NCI-H2081 treated with DMSO at 0.1 percent for 48 hours (cell line): ENCODE data around the gene DGKH.
"Not testable (repeated sequence)": the region's sequence is repeated elsewhere in the genome, so short reads cannot be mapped to it uniquely, and the experiment has no call there.

Experiments
- DNase-seq: peaks from one replicate; lab custom pipeline; 2025; lab: John Stamatoyannopoulos, UW

The DGKH gene

DNA sequence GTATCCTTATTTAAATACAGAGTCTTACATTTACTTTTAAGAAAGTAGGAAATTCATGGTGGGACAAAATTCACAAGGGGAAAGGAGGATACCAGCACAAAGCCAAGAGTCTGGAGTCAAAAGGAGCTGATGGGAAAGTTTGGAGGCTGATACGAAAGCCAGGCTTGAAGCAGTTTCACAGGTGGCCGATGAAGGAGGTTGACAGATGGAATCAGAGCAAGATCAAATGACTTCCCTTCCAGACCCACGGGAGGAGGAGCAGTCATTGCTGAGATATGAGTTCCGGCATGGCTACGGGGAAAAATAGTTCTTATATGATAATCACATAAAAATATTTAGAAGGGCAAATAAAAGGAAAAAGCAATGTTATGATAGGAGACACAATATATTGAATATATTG is 65.0 kb downstream of the DGKH start:
- DNase-seq: no peak

DNA sequence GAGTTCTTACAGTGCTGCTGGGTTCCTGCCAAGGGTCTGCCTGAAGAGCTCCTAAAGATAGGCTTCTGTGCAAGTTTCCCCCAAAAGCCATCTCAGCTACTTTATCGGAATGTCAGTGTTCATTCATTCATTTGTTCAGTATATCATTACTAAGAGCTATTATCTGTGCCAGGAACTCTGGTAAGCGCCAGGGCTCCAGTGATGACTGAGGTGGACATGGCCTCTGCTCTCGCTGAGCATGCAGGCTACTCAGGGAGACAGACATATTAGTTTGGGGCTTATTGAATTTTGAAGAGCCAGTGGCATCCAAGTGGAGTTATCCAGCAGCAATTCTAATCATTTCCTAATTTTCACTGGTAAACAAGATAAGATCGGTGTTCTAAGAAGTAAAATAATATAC is 65.8 kb downstream of the DGKH start:
- no peak for DNase-seq

DNA sequence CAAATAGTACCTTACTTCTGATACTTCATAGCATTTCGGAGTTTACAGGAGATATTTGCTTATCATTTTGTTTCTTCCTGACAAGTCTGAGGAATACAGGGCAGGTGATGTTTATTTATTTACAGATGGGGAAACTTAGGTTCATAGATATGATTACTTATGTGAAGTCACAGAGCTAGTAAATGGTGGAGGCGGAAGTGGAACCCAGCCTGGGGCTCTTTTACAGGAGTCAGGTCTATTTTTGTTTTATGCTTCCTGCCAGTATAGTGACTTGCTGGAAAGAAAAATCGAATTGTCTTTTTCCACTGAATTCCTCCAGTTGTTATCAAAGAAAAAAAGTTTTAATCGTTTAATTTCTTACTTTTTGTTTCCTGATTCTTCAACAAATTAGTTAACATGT is 66.5 kb downstream of the DGKH start:
- DNase-seq: no peak

DNA sequence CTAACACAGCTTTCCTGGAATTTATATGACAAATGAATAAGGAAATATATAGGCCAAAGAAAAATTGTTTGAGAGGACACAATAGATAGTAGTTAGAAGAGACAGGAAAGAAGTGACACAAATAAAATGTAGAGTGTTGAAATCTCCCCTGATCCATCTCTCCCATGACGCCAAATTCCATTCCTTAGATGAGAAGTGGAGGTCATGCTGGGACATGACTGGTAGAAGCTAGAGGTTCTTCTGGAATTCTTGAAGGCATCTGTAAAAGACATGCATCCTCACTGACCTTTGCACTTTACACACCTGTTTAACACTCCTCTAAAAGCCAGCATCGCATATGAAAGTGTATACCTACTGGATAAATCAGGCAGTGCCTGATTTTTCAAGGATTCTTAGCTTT is 67.8 kb downstream of the DGKH start:
- DNase-seq: no peak

DNA sequence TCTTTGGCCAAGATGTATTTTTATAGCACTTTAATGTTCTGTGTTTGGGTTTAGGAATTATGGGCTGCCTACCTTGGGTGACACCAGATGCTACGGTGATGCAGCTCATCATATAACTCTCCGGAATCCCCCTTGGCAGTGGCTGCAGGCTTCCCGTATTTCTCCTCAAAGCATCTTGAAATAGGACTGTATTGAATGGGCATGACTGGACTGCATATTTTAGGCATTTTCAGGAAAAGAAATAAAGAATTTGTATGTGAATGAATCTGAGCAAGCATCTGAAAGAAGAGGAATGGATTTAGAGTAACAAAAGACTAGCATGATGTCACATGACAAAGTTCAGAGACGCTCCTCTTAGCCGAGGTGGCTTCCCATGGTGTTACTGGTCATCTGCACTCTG is 70.6 kb downstream of the DGKH start:
- DNase-seq: no peak

DNA sequence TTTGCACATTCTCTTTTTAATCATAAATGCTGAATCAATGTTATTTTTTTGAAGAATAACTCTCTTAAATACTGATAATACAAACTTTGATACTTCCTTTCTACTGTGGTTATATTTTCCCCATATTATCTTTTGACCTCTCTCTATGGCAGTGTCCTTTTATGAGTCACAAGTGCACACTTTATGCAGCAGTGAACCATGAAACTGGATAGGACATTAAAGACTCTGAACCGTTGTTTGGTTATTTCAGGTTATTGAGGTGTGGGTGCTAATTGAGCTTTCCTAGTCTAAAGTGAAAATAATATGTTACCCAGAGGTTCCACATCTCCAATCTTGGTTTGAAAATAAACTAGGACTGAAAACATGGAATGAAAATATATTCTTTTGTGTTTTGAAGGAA is 71.4 kb downstream of the DGKH start:
- no peak for DNase-seq

- DNase-seq: no peak
These were observed 75.2 kb downstream of the DGKH start for GRCh38 chr13:42123600-42123999.

DNA sequence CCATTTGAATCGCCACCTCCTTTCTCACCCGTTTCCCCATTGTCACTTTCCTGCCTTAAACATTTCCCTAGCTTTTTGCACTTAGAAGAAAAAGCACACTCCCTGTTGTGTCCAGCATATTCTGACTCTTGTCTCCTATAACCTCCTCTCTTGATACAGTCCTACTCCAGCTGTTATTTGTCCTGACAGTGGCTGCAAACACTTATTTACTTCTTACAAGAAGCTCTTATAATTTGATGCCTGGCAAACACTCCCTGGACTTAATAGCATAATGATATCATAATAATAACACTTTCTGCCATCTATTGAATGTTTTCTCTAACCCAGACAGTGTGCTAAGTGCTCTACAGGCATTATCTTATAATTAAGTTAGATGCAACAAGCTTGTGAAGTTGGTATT is 76.6 kb downstream of the DGKH start:
- no peak for DNase-seq

GRCh38 chr13:42127047-42127446 is 78.6 kb downstream of the DGKH start:
- no peak for DNase-seq

GRCh38 chr13:42129033-42129432 is 80.6 kb downstream of the DGKH start:
- DNase-seq: no peak

- no peak for DNase-seq
These were observed 88.1 kb downstream of the DGKH start for GRCh38 chr13:42136518-42136917.

DNA sequence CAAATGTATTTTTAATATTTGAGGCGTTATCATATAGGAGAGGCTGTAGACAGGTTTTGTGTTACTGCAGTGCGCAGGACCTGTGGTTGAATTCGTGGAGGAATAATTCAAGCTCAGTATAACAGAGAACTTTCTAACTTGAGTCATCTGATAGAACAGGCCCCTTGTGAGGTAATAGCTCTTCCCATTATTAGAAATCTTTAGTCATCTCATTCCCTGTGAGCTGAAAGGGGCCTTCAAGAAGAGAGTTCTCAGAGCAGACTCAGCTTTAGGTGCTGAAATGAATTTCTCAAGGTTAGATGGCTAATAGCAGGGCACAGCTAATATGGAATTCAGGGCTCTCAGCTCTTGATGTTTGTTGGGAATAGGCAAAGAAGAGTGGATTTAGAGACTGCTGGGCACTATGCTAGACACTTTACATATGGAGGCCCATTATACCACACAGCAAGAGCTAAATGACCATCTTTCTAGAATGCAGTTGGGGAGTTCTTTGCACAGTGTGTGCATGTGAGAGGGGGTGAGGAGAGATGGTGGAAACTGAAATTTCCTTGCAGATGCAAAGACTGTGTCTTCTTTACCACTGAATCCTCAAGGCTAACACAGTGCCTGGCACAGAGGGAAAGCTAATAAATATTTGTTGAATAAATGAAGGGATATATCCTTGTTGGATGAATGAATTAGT is 89.5 kb downstream of the DGKH start:
- no peak for DNase-seq

DNA sequence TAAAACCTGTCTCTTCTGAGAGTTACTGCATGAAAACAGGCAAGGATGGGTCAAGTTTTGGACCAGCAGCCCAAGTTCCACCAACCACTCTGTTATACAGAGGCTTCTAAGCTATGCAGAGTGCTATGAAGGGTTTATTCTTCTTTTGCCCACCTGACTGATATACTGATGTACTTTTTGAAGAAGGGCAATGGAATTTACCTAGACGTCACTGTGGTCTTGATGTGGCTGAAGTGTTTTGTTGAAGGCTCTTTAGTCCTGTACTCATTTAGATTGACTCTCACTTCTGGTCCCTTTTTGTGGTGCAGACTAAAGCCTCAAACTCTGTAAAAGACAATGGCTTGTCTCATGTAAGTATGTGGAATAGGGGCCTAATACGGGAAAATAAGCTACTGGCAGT is 92.0 kb downstream of the DGKH start:
- no peak for DNase-seq

GRCh38 chr13:42141052-42141451 is 92.6 kb downstream of the DGKH start:
- DNase-seq: not testable (repeated sequence)

- no peak for DNase-seq
These were observed 97.9 kb downstream of the DGKH start for GRCh38 chr13:42146359-42146758.

DNA sequence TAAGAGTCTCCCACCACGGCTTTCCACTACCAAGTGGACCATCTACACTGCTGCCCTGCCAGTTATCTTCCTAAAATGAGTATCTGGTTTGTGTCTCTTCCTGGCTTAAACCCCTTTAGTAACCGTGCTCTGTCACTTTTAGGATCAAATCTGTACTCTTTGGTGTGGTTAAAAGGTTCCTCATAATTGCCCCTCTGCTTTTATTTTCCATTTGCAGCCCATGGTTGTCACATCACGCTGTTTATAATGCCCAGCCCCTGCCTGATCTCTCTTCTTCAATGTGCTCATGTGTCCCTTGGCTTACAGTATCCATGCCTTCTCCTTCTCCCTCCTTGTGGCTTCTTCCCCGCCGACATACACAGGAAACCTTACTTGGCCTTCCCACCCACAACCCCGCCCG is 100.1 kb downstream of the DGKH start:
- no peak for DNase-seq

DNA sequence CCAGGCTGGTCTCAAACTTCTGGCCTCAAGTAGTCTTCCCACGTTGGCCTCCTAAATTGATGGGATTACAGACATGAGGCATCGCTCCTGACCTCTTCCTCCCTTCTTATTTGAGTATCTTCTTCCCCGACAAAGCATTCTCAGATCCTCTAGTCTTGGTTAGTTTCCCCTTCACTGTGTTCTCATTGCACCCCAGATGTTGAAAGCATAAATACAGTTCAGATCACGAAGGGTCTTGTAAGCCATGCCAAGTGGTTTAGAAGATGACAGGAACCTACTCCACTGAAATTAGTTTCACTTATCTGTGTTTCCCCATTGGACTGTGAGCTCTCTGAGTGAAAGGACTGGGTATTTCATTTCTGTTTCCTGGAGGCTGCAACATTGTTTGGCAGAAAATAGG is 100.7 kb downstream of the DGKH start:
- DNase-seq: no peak

DNA sequence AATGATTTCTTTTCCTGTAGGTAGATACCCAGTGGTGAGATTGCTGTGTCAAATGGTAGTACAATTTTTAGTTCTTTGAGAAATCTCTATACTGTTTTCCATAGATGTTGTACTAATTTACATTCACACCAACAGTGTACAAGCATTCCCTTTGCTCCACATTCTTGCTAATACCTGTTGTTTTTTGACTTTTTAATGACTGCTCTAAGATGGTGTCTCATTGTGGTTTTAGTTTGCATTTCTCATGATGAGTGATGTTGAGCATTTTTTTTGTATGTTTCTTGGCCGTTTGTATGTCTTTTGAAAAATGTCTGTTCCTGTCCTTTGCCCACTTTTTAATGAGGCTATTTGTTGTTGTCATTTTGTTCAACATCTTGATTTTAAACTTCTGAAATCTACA is 103.3 kb downstream of the DGKH start:
- DNase-seq: no peak

DNA sequence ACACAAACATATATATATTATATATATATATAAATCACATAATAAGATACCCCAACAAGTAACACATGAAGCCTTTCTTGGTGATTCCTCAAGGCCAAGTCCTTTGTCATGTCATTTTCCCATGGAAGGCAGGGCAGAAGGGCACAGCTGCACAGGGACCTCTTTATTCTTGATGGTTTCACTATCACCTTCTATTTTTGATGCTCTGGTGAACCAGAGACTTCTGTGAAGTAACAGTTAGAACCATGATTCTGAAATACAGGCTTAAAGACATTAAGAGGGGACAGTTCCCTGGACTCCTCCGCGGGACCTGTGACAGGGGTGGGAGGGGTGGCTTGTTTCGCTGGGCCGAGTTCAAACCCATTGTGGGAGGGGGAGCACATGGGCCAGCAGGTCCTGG is 104.0 kb downstream of the DGKH start:
- no peak for DNase-seq

DNA sequence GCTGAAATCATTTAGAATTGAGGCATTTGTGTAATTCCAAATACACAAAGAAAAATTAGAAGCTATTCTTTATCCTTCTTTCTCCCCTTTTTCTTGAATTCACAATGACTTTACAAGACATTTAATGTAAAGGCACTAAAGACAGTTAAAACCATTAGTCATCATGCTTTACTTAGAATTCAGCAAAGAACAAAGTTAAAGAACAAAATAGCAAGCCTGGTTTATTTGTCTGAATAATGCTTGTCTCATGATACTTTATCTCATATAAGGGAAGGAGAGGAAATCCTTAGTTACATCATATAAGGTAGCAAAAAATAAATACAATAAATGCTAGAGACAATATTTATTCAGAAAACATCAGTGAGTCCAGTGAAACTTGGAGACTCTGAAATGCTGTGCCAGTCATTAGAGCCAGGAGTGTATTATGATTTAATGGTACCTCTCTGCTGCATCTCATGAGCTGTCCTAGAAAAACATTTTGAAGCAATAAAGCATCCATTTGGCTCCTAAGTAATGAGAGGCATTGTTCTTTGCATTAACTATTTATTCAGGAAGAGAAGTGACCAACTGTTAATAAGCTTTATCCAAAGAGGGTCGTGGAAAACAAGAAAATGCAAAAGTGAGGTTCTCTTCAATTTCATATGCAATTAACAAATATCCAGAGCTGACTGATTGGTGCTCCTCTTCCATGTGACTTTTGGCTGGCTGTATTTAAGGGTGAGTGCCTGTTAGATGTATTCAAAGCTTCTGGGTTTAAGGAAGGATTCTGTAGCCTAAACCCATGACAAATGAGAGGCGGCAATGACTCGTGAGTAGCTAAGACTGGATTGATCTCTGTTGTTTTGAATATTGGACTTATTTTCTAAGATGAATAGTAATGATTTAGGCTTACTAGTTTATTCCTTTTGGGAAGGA is 105.0 kb downstream of the DGKH start:
- no peak for DNase-seq

DNA sequence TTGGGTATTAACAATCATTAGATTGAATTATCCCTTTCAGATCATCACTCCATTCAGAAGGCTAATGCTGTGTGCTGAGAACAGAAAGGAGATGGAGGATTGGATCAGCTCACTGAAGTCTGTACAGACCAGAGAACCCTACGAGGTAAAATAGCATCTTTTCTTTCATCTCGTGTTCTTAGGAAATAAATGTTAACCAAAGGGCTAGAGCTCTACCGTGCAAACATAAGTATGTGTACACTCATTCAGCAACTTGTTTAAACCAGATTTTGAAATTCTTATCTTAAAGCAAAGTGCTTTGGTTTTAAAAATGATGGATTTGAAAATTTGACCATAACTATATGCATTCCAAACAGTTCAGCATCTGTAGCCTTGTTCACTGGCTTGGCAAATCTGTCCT is 106.8 kb downstream of the DGKH start:
- no peak for DNase-seq

DNA sequence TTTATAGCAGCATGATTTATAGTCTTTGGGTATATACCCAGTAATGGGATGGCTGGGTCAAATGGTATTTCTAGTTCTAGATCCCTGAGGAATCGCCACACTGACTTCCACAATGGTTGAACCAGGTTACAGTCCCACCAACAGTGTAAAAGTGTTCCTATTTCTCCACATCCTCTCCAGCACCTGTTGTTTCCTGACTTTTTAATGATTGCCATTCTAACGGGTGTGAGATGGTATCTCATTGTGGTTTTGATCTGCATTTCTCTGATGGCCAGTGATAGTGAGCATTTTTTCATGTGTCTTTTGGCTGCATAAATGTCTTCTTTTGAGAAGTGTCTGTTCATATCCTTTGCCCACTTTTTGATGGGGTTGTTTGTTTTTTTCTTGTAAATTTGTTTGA is 114.9 kb downstream of the DGKH start:
- not testable (repeated sequence) for DNase-seq

DNA sequence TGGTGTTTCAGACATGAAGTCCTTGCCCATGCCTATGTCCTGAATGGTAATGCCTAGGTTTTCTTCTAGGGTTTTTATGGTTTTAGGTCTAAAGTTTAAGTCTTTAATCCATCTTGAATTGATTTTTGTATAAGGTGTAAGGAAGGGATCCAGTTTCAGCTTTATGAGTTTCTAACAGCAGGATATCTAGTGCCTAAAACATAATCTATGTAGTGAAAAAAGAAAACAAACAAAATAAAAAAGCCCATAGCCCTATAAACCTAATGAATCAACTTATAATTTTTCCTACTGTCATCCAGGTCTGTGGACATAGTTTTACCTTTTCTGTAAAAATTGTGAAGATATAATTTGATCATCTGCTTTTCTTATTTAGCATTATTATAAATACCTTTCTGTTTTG is 115.5 kb downstream of the DGKH start:
- not testable (repeated sequence) for DNase-seq
